Heart left ventricle (tissue), 13 donors: ENCODE data around the gene CDC42SE1.

Experiments used
- POLR2A ChIP-seq, 2 donors: fragments of 450-650 bp; IDR thresholded peaks; one replicate each; pipeline ENCODE4 v1.6.1; 2017; ENCODE audit warnings: antibody characterized with exemption in 2 of 2, mild to moderate bottlenecking in 2 of 2, moderate library complexity in 2 of 2
- TF ChIP-seq, protein P1 (sequence below), 12 donors: fragments of 200-600 bp; sonication (generic) in 4 of 12; IDR thresholded peaks; one replicate each; pipeline versions ENCODE4 v1.5.0 to v1.8.0; 2018 to 2022; ENCODE audit warnings: antibody characterized with exemption in 12 of 12, mild to moderate bottlenecking in 5 of 12
- donor health status: ischemic (EF 13 %, LVEDD 7.1; RV severe dilation, severe dysfunction).
- donor health status: DM: no; HTN: yes; CAD: no.
- donor health status: DM: no; HTN: no; CAD: no.
- donor health status: ischemic (EF 25% LVEDD 6.9; RV normal size, moderate dysfunction).
- donor health status: ischemic (EF 25% LVEDD 5.7; RV mildly dilated, moderate dysfunction).
- donor health status: ischemic (EF 35%, LVEDD 5.7; RV mildly dilated, moderate dysfunction).
- donor health status: nonischemic (EF 11% LVEDD 7.7; RV severe dilation, severe dysfunction).
- donor health status: DM: yes; HTN: yes; CAD: no.
- donor health status: PGD.
- donor health status: ischemic (EF 29% LVEDD 5.4; RV normal size, mild dysfunction).
- donor health status: nonischemic (EF 23%, LVEDD 6.1; RV moderate dilation, normal function).

DNA sequence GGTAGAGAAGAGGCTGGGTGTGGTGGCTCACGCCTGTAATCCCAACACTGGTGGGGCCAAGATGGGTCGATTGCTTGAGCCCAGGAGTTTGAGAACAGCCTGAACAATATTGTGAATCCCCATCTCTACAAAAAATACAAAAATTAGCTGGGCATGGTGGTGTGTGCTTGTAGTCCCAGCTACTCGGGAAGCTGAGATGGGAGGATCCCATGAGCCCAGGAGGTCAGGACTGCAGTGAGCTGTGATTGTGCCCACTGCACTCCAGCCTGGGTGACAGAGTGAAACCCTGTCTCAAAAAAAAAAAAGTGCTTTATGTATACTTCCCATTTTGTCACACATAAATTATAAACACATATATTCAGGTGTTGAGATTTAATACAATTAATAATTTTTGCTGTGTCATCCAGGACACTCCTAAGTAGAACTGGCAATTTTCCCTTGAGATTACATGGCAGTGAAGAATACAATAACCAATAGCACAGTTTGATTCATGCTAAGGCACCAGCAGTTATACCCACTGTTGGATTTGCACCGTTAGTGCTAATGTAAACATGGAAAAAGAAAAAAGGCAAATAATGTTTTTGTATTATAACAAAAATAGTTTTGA is 26.6 kb upstream of the CDC42SE1 start:
- TF ChIP-seq, protein P1, sequence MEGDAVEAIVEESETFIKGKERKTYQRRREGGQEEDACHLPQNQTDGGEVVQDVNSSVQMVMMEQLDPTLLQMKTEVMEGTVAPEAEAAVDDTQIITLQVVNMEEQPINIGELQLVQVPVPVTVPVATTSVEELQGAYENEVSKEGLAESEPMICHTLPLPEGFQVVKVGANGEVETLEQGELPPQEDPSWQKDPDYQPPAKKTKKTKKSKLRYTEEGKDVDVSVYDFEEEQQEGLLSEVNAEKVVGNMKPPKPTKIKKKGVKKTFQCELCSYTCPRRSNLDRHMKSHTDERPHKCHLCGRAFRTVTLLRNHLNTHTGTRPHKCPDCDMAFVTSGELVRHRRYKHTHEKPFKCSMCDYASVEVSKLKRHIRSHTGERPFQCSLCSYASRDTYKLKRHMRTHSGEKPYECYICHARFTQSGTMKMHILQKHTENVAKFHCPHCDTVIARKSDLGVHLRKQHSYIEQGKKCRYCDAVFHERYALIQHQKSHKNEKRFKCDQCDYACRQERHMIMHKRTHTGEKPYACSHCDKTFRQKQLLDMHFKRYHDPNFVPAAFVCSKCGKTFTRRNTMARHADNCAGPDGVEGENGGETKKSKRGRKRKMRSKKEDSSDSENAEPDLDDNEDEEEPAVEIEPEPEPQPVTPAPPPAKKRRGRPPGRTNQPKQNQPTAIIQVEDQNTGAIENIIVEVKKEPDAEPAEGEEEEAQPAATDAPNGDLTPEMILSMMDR (IDR thresholded peaks at IDR 0.05) = no peak
- TF ChIP-seq POLR2A (IDR thresholded peaks at IDR 0.05) = no peak
